IPS-15b (cell line): Measurements from ENCODE around the gene GRB10.

ENCODE experiments used
- H3K27me3 ChIP-seq: one replicate; pipeline ENCODE4 v1.6.1; 2013; ENCODE audit warnings: low read length; ENCODE audit not compliant: control insufficient read depth, insufficient read depth
- H3K36me3 ChIP-seq: one replicate; pipeline ENCODE4 v1.6.1; 2013; ENCODE audit warnings: low read length; ENCODE audit not compliant: control insufficient read depth, insufficient read depth
- H3K4me1 ChIP-seq: one replicate; pipeline ENCODE4 v1.6.1; 2013; ENCODE audit warnings: mild to moderate bottlenecking, low read length; ENCODE audit not compliant: control insufficient read depth, insufficient read depth
- H3K4me3 ChIP-seq: one replicate; pipeline ENCODE4 v1.5.1; 2013; ENCODE audit warnings: low read depth, low read length
- H3K9ac ChIP-seq: one replicate; pipeline ENCODE4 v1.6.1; 2013; ENCODE audit warnings: low read depth, mild to moderate bottlenecking, low read length
- H3K9me3 ChIP-seq: one replicate; pipeline ENCODE4 v1.6.1; 2013; ENCODE audit warnings: mild to moderate bottlenecking, low read length; ENCODE audit not compliant: control insufficient read depth, insufficient read depth

The GRB10 gene

GRCh38 chr7:50734246-50734645 lies 48.5 kb downstream of the GRB10 start:
- Histone ChIP-seq H3K9me3 (no peaks in the 10 kb centered on the region), H3K4me3 (no peak overlapping the region), H3K4me1 (peaks cover 2% of the 10 kb centered on the region), H3K27me3 (no peaks in the 10 kb centered on the region), H3K36me3 (no peaks in the 10 kb centered on the region), H3K9ac (no peak overlapping the region)

DNA sequence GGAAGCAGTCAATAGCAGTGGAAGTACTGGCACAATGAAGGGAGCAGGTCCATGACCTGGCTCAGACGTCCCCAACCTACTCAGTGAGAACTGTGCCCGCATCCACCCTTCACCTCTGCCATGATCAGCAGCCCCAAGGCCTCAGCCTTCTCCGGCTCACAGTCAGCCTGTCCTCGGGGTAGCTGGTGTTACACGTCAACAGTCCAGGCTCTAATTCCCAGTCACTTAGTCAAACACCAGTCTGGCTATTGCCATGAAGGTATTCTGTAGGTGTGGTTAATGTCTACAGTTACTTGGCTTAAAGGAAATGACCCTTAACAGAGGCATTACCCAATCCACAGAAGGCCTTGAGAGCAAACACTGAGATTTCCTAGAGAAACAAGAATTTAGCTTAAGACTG lies 49.1 kb downstream of the GRB10 start:
- H3K9ac ChIP-seq: no peak overlapping the region
- no peaks in the 10 kb centered on the region for H3K27me3 ChIP-seq
- no peaks in the 10 kb centered on the region for H3K9me3 ChIP-seq
- peaks cover 2% of the 10 kb centered on the region for H3K4me1 ChIP-seq
- no peak overlapping the region for H3K4me3 ChIP-seq
- H3K36me3 ChIP-seq: no peaks in the 10 kb centered on the region

- Histone ChIP-seq H3K4me3 (no peak overlapping the region), H3K4me1 (peaks cover 2% of the 10 kb centered on the region), H3K36me3 (no peaks in the 10 kb centered on the region), H3K27me3 (no peaks in the 10 kb centered on the region), H3K9me3 (no peaks in the 10 kb centered on the region), H3K9ac (no peak overlapping the region)
Observed at GRCh38 chr7:50731703-50732582, 50.8 kb downstream of the GRB10 start.

- no peak overlapping the region for H3K9ac ChIP-seq
- H3K27me3 ChIP-seq: no peaks in the 10 kb centered on the region
- peaks cover 2% of the 10 kb centered on the region for H3K4me1 ChIP-seq
- no peak overlapping the region for H3K4me3 ChIP-seq
- H3K9me3 ChIP-seq: no peaks in the 10 kb centered on the region
- no peaks in the 10 kb centered on the region for H3K36me3 ChIP-seq
Observed at GRCh38 chr7:50730446-50731400, 52.0 kb downstream of the GRB10 start.

DNA sequence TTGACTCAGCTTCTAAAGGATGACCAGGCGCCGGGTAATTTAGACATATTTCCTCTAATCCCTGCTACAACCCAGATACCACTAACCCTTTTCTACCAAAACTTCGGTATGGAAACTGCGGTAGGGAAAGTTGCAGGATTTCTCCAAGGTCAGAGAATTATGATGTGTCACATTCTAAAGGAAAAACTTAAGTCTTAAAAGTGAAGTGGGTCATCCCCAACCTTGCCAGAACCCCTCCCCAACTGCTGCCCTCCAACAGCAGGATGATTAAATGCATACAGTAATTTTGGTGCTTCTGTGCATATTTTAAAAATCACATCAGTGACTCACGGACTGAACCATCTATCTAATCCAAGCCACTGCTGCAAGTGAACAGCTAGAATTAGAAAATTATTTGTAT lies 52.7 kb downstream of the GRB10 start:
- peaks cover under 1% of the 10 kb centered on the region for H3K36me3 ChIP-seq
- peaks cover 2% of the 10 kb centered on the region for H3K4me1 ChIP-seq
- no peak overlapping the region for H3K9ac ChIP-seq
- no peak overlapping the region for H3K4me3 ChIP-seq
- no peaks in the 10 kb centered on the region for H3K9me3 ChIP-seq
- H3K27me3 ChIP-seq: no peaks in the 10 kb centered on the region

DNA sequence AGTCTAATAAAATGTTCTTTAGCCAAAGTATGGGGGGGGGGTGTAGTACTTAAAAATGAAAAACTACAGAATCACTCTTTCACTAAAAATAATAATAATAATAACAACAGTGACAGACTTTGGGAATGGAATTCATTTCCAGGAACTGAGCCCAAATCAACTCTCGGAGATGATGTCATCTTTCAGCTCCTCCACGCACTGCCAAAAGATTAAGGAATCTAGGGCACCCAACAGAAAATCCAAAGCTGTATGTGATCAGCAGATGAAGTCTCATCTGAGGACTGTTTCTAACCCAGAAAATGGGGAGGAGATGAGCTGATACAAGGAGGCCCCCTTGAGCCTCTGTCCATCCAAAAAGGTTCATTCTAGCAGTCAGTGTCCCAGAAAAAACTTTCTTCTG lies 54.5 kb downstream of the GRB10 start:
- Histone ChIP-seq H3K27me3 (no peaks in the 10 kb centered on the region), H3K9me3 (no peaks in the 10 kb centered on the region), H3K4me1 (peaks cover 2% of the 10 kb centered on the region), H3K36me3 (peaks cover 3% of the 10 kb centered on the region), H3K9ac (no peak overlapping the region), H3K4me3 (no peak overlapping the region)

DNA sequence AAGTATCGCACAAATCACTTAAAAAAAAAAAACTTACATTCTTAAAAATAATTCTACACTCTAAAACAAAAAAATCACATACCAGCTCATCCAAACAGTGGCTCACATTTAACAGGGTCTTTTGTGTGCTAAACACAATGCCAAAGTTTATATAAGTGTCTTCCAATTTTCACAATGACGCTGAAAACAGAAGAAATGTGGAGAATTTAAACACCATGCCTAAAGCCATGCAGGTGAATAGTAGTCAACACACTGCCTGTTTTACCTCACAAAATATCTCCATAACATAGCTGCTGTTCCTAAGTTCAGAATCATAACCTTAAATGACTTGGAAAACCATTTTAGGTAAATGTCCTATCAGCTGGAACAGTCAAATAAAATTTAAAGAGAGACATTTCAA lies 55.0 kb downstream of the GRB10 start:
- Histone ChIP-seq H3K36me3 (peaks cover 3% of the 10 kb centered on the region), H3K4me3 (no peak overlapping the region), H3K9me3 (no peaks in the 10 kb centered on the region), H3K4me1 (peaks cover 2% of the 10 kb centered on the region), H3K27me3 (no peaks in the 10 kb centered on the region), H3K9ac (no peak overlapping the region)

GRCh38 chr7:50727072-50727471 lies 55.6 kb downstream of the GRB10 start:
- peaks cover 2% of the 10 kb centered on the region for H3K4me1 ChIP-seq
- no peak overlapping the region for H3K9ac ChIP-seq
- H3K27me3 ChIP-seq: no peaks in the 10 kb centered on the region
- H3K36me3 ChIP-seq: peaks cover 3% of the 10 kb centered on the region
- no peaks in the 10 kb centered on the region for H3K9me3 ChIP-seq
- H3K4me3 ChIP-seq: no peak overlapping the region

DNA sequence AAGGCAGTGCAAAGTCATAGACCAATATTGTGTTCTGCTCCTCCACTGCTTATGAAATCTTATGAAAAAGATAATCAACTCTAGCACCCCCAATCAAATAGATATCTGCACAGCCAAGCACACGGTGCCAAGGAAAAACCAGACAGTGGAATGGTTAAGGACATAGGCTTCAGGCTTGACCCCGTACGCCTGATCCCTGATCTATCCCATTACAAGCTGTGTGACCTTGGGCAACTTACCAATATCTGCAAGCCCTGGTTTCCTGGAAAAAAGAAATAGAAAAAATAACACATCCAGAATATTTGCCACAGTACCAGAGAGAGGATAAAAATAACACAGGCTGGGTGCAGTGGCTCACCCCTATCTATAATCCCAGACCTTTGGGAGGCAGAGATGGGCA lies 56.9 kb downstream of the GRB10 start:
- Histone ChIP-seq H3K4me3 (no peak overlapping the region), H3K27me3 (no peaks in the 10 kb centered on the region), H3K4me1 (peaks cover 2% of the 10 kb centered on the region)

GRCh38 chr7:50724526-50725520 lies 57.9 kb downstream of the GRB10 start:
- H3K4me3 ChIP-seq: no peak overlapping the region
- H3K9me3 ChIP-seq: no peaks in the 10 kb centered on the region
- H3K4me1 ChIP-seq: no peaks in the 10 kb centered on the region
- H3K9ac ChIP-seq: no peak overlapping the region
- H3K27me3 ChIP-seq: no peaks in the 10 kb centered on the region
- peaks cover 3% of the 10 kb centered on the region for H3K36me3 ChIP-seq

More for the DNA sequence above, 56.9 kb downstream of the GRB10 start:
- H3K9me3 ChIP-seq: no peaks in the 10 kb centered on the region
- H3K36me3 ChIP-seq: peaks cover 3% of the 10 kb centered on the region
- no peak overlapping the region for H3K9ac ChIP-seq

DNA sequence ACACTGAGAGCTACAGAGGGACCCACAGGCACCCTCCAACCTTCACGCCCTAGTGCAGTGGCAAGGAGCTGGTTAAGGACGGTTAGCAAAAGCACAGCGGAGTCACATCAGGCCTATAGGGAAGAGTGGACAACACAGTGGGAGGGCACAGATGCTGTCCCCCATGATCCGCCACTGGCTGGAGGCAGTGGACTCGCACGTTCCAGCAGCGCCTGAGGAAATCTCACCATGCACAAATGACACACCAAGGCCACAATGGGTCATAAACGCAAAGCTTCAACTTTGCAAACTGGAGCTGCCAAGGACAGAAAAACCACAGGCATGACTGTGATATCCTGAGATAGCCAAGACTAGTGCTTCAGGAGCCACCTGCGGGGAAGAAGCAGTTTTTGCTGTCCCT lies 58.8 kb downstream of the GRB10 start:
- H3K9ac ChIP-seq: no peak overlapping the region
- no peaks in the 10 kb centered on the region for H3K4me1 ChIP-seq
- H3K4me3 ChIP-seq: no peak overlapping the region
- H3K27me3 ChIP-seq: no peaks in the 10 kb centered on the region
- peaks cover 3% of the 10 kb centered on the region for H3K36me3 ChIP-seq
- H3K9me3 ChIP-seq: no peaks in the 10 kb centered on the region
